ENCODE measurements around the gene AQR.

GRCh38 chr15:34999906-35000305, 30.4 kb upstream of the AQR start:
- no peak for TF ChIP-seq POLR2A (IDR thresholded peaks at IDR 0.05; ENCODE audit: low read length)
- TF ChIP-seq GATA1 (IDR thresholded peaks at IDR 0.05; ENCODE audit: low read depth, low read length), result no peak

Measured in erythroblast (primary cell).